Measurements from ENCODE around the gene RBM26. TPM values are rescaled to one million over a fixed set of nuclear protein-coding genes. Genes with fewer than 3 reads are reported as not detected.

The RBM26 gene
- total RNA-seq, 3 donors from 2014 or later (not counting 1 experiment from before 2014, with no cell fraction given), result 59.3 to 70.3 (median 66.5) TPM

- no peaks in the 10 kb centered on the region for H3K27me3 Mint-ChIP-seq (ENCODE audit: low read depth in 2 of 2)
- ATAC-seq (no peak), DNase-seq (no peak)
- peaks cover 0 to 12% of the 10 kb centered on the region in 2 donors for H3K4me1 Mint-ChIP-seq
- no peak overlapping the region for H3K4me3 Mint-ChIP-seq
- no peak overlapping the region for H3K27ac ChIP-seq (ENCODE audit: low read length)
- intact Hi-C loops (cut with micrococcal nuclease), result no loop called here
- peaks cover 82% of the 10 kb centered on the region for H3K36me3 ChIP-seq (ENCODE audit: control insufficient read depth, insufficient read depth, low read length)
- no peak overlapping the region for H3K4me3 ChIP-seq (ENCODE audit: low read length)
- 83% methylated on average over 2 of the region's 2 CpGs for WGBS (ENCODE audit: insufficient coverage)
- H3K36me3 Mint-ChIP-seq, result peaks cover 5% of the 10 kb centered on the region
- no peaks in the 10 kb centered on the region for H3K27me3 ChIP-seq (ENCODE audit: control insufficient read depth, insufficient read depth, low read length)
- no peak overlapping the region for H3K27ac Mint-ChIP-seq
- H3K9me3 ChIP-seq (ENCODE audit: control insufficient read depth, insufficient read depth, low read length), result no peaks in the 10 kb centered on the region
- no peaks in the 10 kb centered on the region for H3K9me3 Mint-ChIP-seq
- H3K4me1 ChIP-seq (ENCODE audit: control insufficient read depth, insufficient read depth, low read length), result no peaks in the 10 kb centered on the region
- no peak for TF ChIP-seq CTCF (IDR thresholded peaks at IDR 0.05)
Observed at GRCh38 chr13:79365981-79366380, 40.1 kb downstream of the RBM26 start.

- WGBS (ENCODE audit: insufficient coverage), result over 99% methylated on average over 3 of the region's 3 CpGs
- Mint-ChIP-seq H3K27me3 (ENCODE audit: low read depth in 2 of 2) (no peaks in the 10 kb centered on the region), H3K27ac (no peak overlapping the region), H3K4me3 (no peak overlapping the region), H3K4me1 (peaks cover 0 to 13% of the 10 kb centered on the region in 2 donors), H3K36me3 (no peaks in the 10 kb centered on the region), H3K9me3 (no peaks in the 10 kb centered on the region)
- H3K27me3 ChIP-seq (ENCODE audit: control insufficient read depth, insufficient read depth, low read length), result no peaks in the 10 kb centered on the region
- no peak for TF ChIP-seq CTCF (IDR thresholded peaks at IDR 0.05)
- DNase-seq, result no peak
- H3K4me1 ChIP-seq (ENCODE audit: control insufficient read depth, insufficient read depth, low read length), result no peaks in the 10 kb centered on the region
- no peaks in the 10 kb centered on the region for H3K9me3 ChIP-seq (ENCODE audit: control insufficient read depth, insufficient read depth, low read length)
- no peak overlapping the region for H3K4me3 ChIP-seq (ENCODE audit: low read length)
- ATAC-seq, result no peak
- H3K27ac ChIP-seq (ENCODE audit: low read length), result no peak overlapping the region
- intact Hi-C loops (cut with micrococcal nuclease), result no loop called here
- peaks cover 76% of the 10 kb centered on the region for H3K36me3 ChIP-seq (ENCODE audit: control insufficient read depth, insufficient read depth, low read length)
Observed at GRCh38 chr13:79361299-79361698, 44.8 kb downstream of the RBM26 start.

GRCh38 chr13:79360095-79360494 is 46.0 kb downstream of the RBM26 start:
- Mint-ChIP-seq H3K9me3 (no peaks in the 10 kb centered on the region), H3K27me3 (ENCODE audit: low read depth in 2 of 2) (no peaks in the 10 kb centered on the region), H3K36me3 (peaks cover 6% of the 10 kb centered on the region), H3K4me3 (no peak overlapping the region), H3K4me1 (peaks cover 0 to 13% of the 10 kb centered on the region in 2 donors), H3K27ac (peak overlapping the region in 1 of 2 donors; percentile 2)
- Histone ChIP-seq H3K27me3 (ENCODE audit: control insufficient read depth, insufficient read depth, low read length) (no peaks in the 10 kb centered on the region), H3K4me3 (ENCODE audit: low read length) (no peak overlapping the region), H3K27ac (ENCODE audit: low read length) (no peak overlapping the region), H3K4me1 (ENCODE audit: control insufficient read depth, insufficient read depth, low read length) (no peaks in the 10 kb centered on the region), H3K9me3 (ENCODE audit: control insufficient read depth, insufficient read depth, low read length) (no peaks in the 10 kb centered on the region), H3K36me3 (ENCODE audit: control insufficient read depth, insufficient read depth, low read length) (peaks cover 75% of the 10 kb centered on the region)
- intact Hi-C loops (cut with micrococcal nuclease), result no loop called here
- DNase-seq, result no peak
- TF ChIP-seq CTCF (IDR thresholded peaks at IDR 0.05), result no peak
- WGBS (ENCODE audit: insufficient coverage), result no CpG with 5 or more reads among the region's 1 CpG
- no peak for ATAC-seq

DNA sequence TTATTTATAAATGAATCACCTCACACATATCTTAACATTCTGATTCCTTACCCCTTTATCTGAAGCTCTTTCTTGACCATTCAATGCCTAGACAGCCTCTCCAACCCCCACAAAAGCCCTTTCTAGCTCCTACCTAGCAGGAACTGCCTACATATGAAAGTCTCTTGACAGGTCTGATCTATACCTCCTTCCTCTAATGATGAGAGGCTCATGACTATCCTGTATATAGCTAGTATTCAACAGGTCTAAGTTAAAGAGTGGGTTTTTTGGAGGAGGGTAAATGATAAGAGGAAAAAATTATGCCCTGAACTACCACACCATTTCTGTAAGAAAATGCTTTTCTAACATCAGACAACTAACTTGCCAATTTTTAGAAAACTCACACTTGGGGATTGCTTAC is 47.0 kb downstream of the RBM26 start:
- Histone ChIP-seq H3K4me3 (ENCODE audit: low read length) (no peak overlapping the region), H3K27me3 (ENCODE audit: control insufficient read depth, insufficient read depth, low read length) (no peaks in the 10 kb centered on the region), H3K4me1 (ENCODE audit: control insufficient read depth, insufficient read depth, low read length) (no peaks in the 10 kb centered on the region), H3K9me3 (ENCODE audit: control insufficient read depth, insufficient read depth, low read length) (no peaks in the 10 kb centered on the region), H3K36me3 (ENCODE audit: control insufficient read depth, insufficient read depth, low read length) (peaks cover 75% of the 10 kb centered on the region), H3K27ac (ENCODE audit: low read length) (no peak overlapping the region)
- DNase-seq (no peak), ATAC-seq (no peak)
- Mint-ChIP-seq H3K4me3 (no peak overlapping the region), H3K4me1 (peaks cover 0 to 13% of the 10 kb centered on the region in 2 donors), H3K27ac (peak overlapping the region; percentile 4 to 10), H3K27me3 (ENCODE audit: low read depth in 2 of 2) (no peaks in the 10 kb centered on the region), H3K36me3 (peaks cover 13% of the 10 kb centered on the region), H3K9me3 (no peaks in the 10 kb centered on the region)
- no peak for TF ChIP-seq CTCF (IDR thresholded peaks at IDR 0.05)
- intact Hi-C loops (cut with micrococcal nuclease), result no loop called here

All from natural killer cell (primary cell).